Stimulated activated CD4-positive, alpha-beta T cell treated with anti-CD3 and anti-CD28 coated beads, Interleukin-15, amount 100 ng/mL, for 24 hours (primary cell): ENCODE data around the gene WFIKKN1.
A peak's percentile ranks its signal among the peaks of the same experiment; 100 is the strongest.
"Not testable (repeated sequence)": the region's sequence is repeated elsewhere in the genome, so short reads cannot be mapped to it uniquely, and the experiment has no call there.

Source experiments
- DNase-seq: peaks from one replicate; pipeline ENCODE4 v3.0.0-alpha.2; 2020

WFIKKN1 gene

GRCh38 chr16:595942-596735 lies 34.6 kb upstream of the WFIKKN1 start:
- no peak for DNase-seq

DNA sequence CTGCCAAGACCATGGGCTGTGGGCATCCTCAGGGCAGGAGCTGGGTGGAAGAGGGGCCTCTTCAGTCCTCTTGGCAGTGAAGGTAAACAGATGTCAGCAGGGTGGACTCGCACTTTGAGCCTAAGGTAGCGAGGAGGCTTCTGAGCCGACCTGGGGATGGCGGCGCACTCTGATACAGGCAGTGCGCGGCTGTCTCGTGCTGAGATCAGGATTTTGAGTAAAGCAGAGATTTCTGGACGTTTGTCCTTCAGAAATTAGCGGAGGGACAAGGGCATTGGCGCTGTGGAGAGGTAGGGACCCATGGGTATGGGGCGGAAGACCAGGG lies 34.1 kb upstream of the WFIKKN1 start:
- DNase-seq, result no peak

DNA sequence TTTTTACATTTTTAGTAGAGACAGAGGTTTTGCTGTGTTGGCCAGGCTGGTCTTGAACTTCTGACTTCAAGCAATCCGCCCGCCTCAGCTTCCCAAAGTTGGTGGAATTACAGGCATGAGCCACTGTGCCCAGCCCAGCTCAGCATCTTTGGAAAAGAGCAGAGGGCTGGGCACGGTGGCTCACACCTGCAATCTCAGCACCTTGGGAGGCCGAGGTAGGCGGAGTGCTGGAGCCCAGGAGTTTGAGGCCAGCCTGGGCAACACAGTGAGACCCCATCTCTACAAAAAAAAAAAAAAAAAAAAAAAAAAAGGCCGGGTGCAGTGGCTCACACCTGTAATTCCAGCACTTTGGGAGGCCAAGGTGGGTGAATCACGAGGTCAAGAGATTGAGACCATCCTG lies 33.1 kb upstream of the WFIKKN1 start:
- DNase-seq, result not testable (repeated sequence)

- no peak for DNase-seq
These were observed 31.7 kb upstream of the WFIKKN1 start for GRCh38 chr16:598823-599739.

- no peak for DNase-seq
These were observed 30.0 kb upstream of the WFIKKN1 start for GRCh38 chr16:600781-601180.

GRCh38 chr16:603933-604332 lies 26.9 kb upstream of the WFIKKN1 start:
- DNase-seq, result no peak

- no peak for DNase-seq
These were observed 24.0 kb upstream of the WFIKKN1 start for GRCh38 chr16:606656-607307.

- peak; percentile 77 for DNase-seq
These were observed 22.8 kb upstream of the WFIKKN1 start for GRCh38 chr16:608019-608418.

DNA sequence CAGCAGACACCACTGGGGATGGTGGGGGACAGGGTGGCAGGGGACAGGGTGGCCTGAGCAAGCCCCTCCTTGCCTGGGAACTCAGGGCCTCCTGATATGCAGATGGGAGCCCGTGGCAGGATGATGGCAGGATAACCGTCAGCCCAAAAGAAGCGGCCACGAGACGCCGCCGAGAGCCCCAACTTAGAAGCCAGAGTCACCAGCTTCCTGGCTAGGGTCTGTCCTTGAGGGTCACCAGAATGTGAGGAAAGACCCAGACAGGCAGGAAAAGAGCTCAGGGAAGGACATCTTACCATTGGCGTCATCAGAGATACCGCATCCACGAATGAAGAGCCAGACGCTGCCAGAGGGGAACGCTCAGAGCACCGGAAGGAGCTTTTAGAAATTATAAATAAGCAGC lies 21.5 kb upstream of the WFIKKN1 start:
- DNase-seq, result no peak

GRCh38 chr16:609984-610383 lies 20.8 kb upstream of the WFIKKN1 start:
- DNase-seq, result no peak

GRCh38 chr16:610513-611381 lies 20.0 kb upstream of the WFIKKN1 start:
- DNase-seq, result peak; percentile 77

DNA sequence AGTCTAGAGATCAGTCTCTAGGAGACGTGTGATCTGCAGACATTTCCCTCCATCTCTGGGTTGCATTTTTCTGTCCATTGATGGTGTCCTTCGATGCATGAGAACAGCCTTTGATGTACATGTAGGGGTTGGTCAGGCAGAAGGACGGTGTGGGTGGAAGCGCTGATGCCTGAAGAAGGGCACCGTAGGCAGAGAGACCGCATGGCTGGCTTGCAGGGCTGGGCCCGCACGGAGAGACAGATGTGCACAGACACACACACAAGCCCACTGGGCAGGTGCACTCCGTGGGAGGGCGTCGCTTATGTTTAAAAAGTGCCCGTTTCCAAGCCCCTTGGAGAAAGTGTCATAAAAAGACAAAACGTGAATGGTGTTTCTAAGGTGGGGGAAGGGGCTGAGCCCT lies 15.7 kb upstream of the WFIKKN1 start:
- no peak for DNase-seq

DNA sequence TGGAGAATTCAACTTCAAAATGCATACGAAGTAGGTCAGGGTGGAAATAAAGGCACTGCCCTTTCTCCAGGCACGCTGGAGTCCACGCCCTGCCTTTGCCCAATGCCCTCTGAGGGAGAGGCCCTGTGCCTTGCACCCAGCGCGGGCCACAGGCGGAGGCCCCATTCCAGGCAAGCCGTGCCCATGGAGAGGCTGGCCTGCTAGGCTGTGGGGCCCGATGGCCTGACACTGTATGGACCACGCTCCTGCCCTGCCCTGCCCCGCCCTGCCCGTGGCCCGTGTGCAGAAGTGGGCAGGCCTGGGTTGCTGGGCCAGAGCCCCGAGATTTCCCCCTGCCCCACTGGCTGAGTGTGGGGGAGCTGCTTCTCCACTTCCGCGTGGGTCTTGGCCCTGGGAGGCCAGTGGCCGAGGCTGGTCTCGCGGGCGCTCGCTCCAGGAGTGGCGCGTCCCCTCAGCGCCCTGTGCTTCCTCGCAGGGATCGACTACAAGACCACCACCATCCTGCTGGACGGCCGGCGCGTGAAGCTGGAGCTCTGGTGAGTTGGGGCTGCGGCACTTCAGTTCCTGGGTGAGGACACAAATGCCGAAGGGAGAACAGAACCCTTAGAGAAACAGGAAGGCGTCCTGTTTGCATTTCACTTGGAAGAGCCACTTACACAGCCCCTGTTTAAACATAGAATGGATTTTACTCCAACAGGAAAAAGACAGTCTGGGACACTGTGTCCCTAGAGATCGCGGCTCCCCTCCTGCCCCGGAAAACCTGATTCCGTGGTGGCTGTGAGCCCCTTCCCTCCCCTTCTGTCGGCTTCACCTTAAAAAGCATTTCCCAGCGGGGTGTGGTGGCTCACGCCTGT lies 13.8 kb upstream of the WFIKKN1 start:
- DNase-seq, result no peak

DNA sequence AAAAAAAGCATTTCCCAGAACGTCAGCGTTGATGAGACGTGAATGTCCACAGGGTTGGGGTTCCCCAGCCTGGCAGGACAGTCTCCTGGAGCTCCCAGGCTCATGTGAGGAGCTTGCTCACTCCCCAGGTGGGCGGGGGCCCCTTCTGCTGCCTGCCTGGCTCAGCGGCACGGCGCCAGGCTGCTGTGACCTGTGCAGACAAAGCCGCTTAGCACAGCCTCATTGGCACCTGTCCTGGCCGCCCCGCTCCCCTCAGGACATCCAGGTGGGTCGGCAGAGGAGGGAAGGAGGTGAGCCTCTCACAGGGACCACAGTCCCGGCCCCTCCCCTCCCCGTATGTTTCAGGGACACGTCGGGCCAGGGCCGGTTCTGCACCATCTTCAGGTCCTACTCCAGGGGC lies 12.9 kb upstream of the WFIKKN1 start:
- DNase-seq, result no peak

DNA sequence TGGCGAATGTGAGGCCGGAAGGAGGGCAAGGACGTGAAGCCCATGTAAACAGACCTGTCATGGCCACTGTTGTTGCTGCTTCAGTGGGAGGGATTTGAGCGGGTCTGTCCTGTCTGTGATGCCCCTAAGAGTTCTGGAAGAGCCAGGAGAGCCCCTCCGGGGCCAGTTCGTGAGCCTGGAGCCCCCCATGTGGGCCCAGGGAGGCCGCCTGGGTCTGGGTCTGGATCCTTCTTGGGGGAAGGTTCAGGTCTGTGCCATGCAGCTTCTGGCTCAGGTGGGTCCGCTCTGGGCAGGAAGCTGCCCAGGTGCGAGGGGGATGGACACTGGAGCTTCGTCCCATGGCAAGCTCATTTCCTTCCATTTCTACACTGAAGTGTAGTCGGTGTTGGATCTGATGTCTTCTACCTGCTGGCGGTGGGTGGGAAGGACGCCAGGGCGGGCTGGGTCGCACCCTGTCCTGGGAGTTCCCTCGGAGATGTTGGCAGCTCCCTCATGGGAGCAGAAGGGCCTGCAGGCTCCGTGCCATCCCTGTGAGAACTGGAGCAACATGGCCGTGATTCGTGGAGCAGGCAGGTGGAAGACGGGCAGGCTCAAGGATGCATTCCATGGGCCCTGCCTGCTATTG lies 11.2 kb upstream of the WFIKKN1 start:
- DNase-seq, result no peak

DNA sequence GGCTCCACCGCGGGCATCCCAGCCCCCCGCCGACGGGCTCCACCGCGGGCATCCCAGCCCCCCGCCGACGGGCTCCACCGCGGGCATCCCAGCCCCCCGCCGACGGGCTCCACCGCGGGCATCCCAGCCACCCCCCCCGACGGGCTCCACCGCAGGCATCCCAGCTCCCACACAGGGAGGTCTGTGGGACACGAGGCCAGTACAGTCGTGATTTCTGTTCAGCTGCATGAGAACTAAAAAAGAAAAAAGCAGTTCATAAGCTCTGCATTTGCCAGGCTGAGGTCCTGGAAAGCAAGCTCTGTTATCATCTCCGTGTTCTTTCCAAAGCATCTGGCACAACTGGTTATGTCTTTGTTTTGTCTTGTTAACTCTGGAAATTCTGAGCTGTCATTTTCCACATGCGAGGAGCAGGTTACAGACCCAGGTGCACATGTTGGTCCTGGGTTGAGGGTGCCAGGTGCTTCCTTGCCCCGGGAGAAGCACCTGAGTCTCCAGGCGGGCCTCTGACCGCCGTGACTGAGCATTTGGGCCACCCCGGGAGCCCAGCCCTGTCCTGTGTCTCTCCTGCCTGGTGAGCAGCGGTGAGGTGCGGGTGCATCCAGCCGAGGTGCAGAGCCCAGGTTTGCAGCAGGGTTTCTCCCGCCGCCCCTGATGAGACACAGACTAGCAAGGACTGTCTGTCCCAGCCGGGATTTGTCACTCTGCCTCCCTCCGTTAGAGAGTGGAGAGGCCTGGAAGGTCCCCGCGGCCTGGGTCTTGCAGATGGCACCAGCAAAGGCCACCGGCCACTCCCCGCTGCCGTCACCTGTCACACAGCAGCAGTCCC lies 9.9 kb upstream of the WFIKKN1 start:
- no peak for DNase-seq

- DNase-seq, result no peak
These were observed 9.2 kb upstream of the WFIKKN1 start for GRCh38 chr16:621526-622105.

DNA sequence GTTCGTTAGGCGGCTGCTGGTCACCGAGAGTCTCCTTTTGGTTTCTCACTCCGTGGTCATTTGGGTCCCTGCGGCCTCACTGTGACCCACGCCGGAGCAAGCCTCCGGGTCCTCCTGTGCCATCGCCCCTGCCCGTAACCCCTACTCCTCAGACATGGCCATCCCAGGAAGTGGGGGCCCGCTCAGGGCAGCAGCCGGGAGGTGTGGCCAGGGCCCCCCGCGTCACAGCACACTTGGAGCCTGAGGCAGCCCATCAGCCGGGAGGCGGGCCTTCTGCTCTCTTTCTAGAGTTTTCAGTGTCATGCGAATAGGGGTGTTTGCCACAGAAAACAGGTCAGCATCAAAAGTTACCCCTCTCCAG lies 7.9 kb upstream of the WFIKKN1 start:
- no peak for DNase-seq

- DNase-seq, result no peak
These were observed 6.2 kb upstream of the WFIKKN1 start for GRCh38 chr16:624526-625070.
